NCI-H2029 (cell line): Measurements from ENCODE around the gene NTNG1.
A peak's percentile ranks its signal among the peaks of the same experiment; 100 is the strongest.
"Not testable (repeated sequence)": the region's sequence is repeated elsewhere in the genome, so short reads cannot be mapped to it uniquely, and the experiment has no call there.

ENCODE experiments used
- DNase-seq: peaks from one replicate; lab custom pipeline; 2025; lab: John Stamatoyannopoulos, UW

NTNG1 gene

DNA sequence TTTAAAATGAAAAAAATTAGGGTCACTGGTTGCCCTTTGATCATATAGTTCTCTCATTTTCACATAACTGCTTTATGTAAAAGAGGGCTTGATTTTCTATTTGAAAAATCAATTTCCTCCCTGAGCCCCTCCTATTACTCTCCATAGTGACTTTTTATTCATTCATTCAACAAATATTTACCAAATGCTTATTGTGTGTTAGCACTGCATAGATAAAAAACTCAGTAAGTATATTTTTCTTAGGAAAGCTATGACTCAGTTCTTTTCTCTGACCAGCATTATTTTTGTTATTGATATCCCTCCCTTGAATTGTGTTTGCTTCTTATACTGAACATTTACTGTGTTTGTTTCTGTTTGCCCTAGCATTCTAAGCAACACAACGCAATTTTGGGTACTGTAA lies 59.8 kb downstream of the NTNG1 start:
- no peak for DNase-seq

DNA sequence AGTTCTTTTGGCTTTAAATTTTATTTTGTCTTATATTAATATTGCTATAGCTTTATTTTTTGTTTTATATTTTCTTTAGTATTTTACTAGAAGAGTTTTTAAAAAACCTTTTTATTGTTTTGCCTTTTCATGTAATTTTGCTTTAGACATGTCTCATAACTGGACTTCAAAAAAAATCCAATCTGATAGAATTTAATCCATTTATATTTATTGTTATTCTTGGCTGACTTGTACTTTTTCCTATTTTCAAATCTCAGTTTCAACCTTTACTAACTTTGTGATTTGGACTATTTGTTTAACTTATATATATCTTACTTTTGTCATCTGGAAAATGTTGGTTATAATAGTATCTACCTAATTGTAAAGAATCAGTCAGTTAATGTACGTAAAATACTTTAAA lies 61.2 kb downstream of the NTNG1 start:
- no peak for DNase-seq

DNA sequence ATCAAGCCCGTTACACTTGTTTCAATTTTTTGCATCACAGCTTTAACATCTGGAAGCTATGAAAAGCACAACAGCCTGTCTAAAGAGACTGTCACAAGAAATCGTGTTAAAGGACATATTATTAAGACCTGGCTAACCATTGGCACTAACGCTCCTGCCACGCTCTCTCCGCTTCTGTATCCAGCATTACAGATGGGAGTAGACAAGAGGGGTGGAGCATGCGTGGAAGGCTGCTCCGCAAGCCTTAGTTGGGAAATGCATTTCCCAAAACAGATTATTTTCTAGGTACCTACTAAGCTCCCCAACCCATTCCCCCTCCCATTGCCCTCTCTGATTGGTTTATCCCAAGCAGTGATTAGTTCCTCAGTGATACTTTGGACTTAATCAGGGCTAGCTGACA lies 72.4 kb downstream of the NTNG1 start:
- DNase-seq = no peak

DNA sequence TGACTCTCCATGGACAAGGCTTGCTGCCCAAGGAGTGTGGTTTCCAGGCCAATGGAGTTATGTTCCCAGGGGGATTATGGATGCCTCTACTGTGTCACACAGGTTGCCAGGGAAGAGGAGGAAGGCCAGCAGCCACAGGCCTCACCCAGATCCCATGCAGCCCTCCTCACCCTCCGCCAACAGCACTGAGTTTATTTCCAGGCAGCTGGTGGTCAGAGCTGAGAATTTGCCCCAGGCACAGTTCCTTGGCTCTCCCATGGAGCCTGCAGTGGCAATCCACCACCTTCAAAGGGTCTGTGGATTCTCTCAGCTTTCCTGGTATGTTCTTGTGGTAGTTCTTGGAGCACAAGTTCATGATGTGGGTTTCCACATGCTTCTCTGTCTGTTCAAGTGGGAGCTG lies 79.2 kb downstream of the NTNG1 start:
- no peak for DNase-seq

DNA sequence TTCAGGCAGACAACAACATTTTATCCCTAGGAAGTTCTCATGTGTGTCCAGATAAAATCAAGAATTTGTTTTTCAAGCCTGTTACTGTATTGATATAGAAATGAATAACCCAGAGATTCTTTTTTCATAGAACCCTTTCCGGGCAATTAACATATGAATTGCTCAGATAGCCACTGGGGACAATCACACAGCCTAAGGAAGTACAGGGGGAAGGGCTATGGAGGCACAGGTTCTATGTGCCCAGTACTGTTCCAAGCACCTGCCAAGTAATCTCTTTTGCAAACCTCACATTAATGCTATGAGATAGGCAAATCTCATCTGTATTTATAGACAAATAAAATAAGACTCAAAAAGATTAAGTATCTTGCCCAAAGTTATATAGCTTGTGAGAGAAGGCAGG lies 84.9 kb downstream of the NTNG1 start:
- DNase-seq = no peak

DNA sequence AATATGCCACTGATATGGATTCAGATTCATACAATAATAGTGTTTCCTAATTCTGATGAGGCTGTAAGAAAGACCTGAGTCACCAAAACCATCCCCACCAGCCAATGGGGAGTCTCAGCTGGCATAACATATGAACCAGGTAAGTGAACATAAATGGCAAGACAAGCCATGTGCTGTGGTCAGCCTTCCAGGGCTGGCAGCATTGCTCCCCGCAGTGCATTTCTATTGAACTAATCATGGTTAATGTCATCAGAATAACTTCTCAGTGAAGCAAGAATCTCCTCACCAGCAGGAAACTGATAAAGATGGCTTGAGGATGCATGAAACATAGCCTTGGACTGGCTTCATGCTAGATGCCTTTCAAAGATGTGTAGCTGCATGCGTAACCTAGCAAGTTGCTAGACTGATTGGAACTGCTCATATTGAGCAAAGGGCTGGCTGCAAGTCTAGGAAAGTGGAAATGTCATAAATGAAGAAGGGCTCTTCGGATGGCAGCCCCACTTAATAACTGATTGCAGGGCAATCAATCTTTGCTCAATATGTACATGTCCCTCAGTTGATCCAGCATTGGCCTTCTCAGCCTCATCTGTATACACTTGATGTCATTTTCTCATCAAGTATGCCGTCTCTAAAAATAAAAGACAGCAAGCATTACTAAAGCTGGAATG lies 88.0 kb downstream of the NTNG1 start:
- DNase-seq = no peak

DNA sequence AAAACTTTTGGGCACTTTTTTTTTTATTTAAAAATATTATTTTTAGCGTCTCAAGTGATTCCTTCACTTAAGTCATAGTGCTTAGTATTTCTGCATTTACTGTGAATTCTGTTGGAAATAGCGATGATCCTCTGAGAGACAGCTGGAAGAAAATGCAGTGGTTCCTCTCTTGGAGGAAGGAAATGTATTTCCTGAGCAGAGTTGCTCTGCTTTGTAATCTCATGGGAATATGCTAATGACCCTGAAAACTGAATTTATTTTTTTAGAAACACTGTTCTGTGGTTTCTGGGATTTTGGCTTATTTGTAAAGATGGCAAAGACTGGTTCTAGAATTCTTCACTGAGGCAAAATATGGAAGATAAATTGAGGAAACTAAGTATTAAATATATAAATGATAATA lies 88.9 kb downstream of the NTNG1 start:
- DNase-seq = no peak

DNA sequence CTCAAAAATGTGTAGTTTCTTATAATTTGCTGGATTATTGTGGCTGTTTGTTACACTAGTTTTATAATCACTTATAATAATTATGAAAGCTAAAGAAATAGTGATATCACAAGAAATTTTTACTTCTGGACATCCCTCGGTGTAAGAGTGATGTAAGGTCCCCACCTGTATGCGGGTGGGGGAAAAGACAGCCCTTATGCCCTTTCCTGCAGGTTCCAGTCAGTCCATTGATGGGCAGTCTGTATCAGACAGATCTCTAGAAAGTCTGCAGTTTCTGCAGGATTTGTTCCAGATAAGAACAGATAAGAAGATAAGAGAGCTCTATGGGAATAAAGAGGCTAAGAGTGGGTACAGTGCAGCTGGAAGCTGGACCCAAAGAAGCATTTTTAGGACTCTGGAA lies 89.3 kb downstream of the NTNG1 start:
- DNase-seq = no peak

DNA sequence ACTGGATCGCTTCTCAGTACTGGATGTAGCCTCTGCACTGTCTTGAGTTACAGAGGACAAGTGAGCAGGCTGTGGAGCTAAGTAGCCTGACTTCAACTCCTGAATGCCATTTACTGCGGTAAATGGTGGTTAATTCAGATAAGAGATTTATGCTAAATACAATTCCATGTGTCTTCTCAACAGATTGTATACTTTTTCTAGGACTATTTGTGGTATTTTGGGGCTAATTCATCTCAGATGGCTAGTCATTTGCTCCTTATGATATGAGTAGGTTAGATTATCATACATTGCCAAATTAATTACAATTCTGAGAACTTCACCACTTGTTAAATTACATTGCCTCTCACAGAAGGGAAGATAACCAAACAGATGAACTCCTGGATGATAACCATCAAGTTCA lies 90.5 kb downstream of the NTNG1 start:
- DNase-seq = no peak

DNA sequence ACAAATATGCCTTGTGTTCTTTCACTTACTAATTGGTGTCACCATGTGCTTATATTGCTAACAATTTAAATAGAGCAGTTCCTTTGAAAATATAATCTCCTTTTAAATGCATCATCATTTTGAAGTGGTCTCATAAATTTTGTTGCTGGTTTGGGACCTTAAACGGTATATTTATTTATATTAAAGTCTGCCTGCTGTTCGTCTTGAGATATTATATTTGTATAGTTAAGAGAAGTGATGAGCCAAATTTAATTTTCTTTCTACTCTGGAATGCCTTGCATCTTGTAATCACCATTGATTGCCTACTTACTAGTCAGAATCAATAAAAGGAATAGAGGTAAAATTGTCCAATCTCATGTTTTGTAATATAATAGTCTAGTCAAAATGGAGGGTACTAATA lies 91.6 kb downstream of the NTNG1 start:
- no peak for DNase-seq

DNA sequence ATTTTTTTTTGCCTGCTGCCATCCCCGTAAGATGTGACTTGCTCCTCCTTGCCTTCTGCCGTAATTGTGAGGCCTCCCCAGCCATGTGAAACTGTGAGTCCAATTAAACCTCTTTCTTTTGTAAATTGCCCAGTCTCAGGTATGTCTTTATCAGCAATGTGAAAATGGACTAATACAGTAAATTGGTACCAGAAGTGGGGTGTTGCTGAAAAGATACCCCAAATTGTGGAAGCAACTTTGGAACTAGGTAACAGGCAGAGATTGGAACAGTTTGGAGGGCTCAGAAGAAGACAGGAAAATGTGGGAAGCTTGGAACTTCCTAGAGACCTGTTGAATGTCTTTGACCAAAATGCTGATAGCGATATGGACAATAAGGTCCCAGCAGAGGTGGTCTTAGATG lies 95.9 kb downstream of the NTNG1 start:
- not testable (repeated sequence) for DNase-seq

DNA sequence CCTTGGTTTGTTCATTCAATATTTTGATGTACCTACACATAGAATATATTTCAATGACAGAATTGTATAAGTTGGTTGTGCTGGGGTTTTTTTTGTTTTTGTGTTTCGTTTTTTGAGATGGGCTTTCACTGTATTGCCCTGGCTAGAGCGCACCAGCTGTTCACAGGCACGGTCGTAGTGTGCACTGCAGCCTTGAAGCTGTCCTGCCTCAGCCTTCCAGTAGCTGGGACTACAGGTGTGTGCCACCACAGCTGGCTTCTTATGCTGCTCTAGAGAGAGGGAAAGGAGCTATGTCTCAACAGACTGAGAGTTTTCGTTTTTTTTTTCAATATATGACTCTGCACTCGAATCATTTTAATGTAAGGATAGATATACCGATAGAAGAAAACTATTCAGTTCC lies 102.6 kb downstream of the NTNG1 start:
- DNase-seq = no peak

DNA sequence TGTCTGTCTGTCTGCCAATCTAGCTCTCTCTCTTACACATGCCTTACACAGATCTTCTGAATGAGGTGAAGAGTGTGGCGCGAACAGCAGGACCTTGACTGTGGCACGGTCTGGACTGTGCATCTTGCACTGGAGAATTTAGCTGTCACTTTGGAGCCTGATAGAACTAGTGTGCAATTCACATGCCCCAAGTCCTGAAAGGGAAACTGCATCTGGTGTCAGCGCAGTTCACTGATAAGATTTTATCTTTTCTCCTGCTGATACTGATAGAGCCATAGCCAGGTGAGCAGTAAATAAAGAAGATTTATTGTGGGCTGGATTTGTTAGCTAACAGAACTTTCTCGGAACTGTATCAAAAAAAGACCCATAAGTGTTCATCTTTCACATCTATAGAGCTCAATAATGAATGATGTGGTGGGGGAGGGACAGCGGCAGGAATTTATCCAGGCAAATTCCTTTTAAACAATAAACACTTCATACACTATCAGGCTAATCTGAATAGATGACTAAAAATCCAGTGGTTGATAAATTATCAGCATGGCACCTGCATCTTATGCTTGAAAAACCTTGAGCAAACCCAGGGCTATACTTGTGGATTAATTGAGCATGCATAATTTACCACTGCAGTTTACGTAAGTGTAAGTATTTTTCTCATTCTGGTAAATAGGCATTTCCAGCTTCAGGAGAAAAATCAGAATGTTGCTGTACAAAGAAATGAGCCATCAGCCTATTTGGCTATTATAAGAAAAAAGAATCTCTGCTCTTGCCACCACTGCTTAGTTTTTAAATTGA lies 104.1 kb downstream of the NTNG1 start:
- no peak for DNase-seq

DNA sequence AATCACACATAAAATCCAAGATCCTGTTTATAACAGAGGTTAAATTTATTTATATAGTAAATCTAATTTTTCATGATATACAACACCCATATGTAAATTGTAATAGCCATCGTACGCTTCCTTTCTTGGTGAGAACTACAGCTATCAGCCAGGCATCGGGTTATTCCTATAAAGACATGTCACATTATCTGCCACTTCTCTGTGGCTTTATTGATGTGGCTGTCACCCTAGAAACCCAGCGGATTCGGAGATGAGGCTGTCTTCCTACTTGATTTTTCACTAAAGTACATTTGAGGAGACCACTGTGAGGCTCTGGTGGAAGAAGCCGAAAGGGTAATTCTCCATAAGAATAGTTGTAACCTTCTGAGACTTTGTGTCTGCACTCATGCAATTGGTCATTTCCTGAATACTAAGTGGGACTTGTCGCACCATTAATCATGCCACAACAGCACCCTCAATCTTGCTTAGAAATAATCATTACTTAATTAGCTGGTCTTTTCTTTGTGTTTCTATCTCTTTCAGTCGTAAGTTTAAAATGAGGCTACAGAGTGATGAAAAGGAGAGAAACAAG lies 106.0 kb downstream of the NTNG1 start:
- DNase-seq = no peak

DNA sequence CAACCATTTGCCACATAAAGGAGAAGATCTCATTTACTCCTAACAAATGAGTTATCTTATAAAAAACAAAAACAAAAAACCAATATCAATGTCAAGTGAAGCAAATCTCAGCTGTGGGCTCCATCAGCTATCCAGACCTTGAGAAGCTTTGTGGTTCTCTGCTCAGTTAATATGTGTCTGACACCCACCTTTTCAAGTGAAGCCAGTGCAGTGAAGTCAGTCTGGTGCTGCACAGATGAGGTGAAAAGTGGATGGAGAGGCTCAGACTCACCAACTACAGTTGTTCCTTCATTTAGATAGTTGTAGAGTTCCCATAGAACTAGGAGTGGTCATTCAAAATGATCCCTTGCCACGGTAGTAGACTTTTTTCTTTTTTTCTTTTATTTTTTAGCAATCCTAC lies 106.8 kb downstream of the NTNG1 start:
- DNase-seq = no peak

DNA sequence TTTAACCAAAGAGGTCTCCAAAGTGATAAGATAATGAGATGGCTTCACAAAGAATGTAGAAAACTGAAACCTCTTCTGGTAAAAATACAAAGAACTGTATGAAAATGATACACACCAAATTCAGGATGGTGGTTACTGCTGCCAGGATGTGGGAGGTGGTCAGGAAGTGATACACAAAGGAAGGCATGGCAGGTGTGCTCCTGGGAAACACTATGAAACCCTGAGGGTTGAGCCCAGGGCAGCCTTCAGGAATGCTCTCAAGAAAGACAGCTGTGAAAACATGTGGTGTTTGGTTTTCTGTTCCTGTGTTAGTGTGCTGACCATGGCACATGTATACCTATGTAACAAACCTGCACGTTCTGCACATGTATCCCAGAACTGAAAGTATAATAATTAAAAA lies 109.3 kb downstream of the NTNG1 start:
- peak; percentile 65 for DNase-seq

DNA sequence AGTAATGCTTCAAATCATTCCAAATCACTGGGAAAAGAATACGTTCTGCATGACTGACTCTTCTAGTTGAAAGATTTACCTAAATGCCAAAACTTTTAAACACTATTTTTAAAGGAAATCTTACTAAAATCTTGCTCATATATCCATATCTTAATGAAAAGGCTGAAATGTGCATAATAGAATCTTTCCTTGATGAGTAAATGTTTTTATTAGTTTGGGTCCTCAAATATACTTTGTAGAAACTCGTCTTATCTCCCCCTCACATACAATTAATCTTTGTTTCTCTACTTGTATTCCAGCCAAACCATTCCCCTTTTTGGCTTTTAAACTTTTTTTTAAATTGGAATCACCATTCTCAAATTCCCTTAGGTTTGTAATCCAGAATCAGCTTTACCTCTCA lies 110.2 kb downstream of the NTNG1 start:
- DNase-seq = no peak

DNA sequence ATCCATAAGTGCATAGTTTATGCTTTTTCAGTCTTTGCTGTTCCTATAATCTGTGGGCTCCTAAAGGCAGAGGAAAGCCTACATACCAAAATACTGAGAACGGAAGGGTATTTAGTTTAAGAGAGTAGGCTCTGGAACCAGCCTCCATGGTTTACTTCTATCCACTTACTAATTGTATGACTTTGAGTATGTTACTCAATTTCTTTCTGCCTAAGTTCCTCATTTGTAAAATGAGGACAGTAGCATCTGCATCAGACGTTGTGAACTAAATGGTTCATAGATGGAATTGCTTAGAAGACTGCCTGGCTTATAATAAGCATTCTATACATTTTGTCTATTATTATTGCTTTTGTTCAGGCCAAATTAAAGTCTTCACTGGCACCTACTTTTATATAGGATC lies 111.0 kb downstream of the NTNG1 start:
- DNase-seq = no peak

DNA sequence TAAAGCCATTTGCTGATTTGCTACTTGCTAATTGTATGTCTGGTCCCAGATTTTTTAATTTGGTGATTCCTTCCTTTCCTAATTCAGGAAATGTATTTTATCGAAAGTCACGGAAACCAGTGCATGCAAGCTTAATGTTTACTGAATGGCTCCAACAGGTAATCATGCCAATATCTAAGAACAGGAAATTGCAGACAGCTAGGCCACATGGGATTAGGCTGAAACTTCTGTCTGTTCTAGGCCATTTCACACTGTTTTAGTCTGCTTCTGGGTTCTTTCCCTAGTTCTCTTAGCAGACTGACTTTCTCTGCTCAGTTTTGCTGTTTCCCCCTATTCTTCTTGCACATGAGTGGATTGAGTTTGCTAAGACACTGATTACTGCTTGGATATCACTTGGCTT lies 111.4 kb downstream of the NTNG1 start:
- DNase-seq = no peak

DNA sequence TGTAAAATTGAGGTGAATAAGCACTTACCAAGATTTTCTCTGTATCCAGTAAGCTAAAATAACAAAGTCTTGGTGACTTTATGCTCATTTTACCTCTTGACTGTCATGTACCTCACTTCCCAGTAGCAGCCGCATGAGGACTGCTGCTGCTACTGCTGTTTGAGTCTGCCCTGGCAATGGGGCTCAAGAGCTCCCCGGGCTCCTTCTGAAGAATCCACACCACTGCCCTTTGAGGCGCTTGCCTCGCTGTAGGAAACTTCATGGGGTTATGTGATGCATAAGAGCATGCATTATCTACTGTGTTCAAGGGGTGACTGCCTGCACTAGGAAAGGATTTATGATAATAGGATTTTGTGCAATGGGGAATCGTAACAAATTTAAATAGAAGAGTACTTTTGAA lies 113.5 kb downstream of the NTNG1 start:
- DNase-seq = no peak

DNA sequence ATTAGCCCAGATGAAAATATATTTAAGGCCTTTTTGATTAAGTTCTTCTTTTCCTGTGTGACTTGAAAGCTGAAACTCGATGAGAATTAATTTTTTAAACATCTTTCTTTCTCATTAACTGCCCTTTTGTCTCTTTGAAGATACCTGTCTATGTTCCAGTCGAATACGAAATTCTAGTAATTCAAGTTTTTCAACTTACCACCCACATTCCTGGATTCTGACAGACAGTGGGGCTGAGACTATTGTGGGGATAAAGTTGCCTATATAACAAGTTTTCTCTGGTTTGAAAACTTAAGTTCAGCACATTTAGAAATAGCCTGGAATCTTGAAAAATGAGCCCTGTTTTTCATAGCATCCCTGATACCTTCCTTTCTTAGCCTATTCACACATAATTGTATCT lies 114.6 kb downstream of the NTNG1 start:
- DNase-seq = no peak

DNA sequence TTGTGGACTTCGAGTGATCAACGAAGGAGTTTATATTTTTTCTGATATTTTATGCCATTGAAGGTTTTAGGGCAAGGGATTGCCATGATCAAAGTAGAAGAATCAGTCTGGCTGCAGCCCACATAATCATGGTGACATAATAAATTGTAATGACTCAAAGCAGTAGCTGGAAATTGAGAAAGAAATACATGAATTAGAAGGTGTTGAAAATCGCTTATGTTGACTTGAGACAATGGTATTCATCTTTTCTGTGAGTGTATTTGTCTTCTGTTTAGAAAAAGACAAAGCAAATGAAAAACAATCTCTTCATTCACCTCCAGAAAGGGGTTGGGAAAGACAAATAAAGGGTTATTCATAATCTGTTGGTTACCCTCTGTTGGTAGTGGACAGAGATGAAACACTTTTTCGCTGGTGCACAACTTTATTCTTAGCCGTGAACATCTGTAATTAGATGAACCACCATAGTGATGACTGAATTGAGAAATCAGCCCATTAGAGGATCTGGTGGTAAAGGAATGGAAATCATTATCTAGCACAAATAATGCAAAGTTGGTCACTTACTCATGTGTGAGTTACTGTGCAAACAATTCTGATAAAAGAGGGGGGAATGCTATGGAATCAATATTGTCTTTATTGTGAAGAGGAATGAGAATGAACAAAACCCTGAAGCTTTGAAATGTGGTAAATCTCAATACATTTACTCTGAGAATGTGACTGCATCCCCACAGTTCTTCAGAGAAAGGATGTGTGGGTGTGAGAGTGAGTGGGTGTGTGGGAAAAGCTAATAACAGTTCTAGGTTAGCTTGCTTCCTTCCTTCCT lies 121.8 kb downstream of the NTNG1 start:
- DNase-seq = no peak
